B cell (primary cell): ENCODE data around the gene SLC45A2.

Experiments
- EZH2 ChIP-seq: IDR thresholded peaks from 2 replicates; pipeline ENCODE4 v1.6.1; 2012; ENCODE audit warnings: borderline replicate concordance, low read depth, mild to moderate bottlenecking, moderate library complexity, low read length; ENCODE audit not compliant: insufficient read depth, poor library complexity, severe bottlenecking
- TF ChIP-seq, protein P1 (sequence below): fragments of 200-600 bp; IDR thresholded peaks from one replicate; pipeline ENCODE4 v1.8.0; 2022; ENCODE audit warnings: antibody characterized with exemption, mild to moderate bottlenecking

DNA sequence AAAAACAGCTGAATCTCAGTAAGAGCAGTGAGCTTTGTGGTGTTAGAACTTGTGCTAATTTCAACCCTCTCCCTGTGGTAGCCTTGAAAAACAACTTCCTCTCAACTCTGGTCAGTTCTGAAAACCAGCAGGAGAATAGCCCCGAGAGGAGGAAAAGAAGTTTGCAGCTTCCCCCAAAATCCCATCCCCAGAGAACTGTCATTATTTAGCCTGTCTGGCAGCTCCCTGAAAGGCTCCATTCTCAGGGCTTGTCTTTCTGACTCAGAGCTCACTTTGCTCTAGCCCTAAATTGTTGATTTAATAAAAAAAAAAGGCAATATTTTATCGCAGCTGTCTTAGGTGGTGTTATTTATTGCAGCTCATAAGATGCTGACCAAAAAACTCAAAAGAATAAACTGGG lies 11.4 kb upstream of the SLC45A2 start:
- TF ChIP-seq, protein P1, sequence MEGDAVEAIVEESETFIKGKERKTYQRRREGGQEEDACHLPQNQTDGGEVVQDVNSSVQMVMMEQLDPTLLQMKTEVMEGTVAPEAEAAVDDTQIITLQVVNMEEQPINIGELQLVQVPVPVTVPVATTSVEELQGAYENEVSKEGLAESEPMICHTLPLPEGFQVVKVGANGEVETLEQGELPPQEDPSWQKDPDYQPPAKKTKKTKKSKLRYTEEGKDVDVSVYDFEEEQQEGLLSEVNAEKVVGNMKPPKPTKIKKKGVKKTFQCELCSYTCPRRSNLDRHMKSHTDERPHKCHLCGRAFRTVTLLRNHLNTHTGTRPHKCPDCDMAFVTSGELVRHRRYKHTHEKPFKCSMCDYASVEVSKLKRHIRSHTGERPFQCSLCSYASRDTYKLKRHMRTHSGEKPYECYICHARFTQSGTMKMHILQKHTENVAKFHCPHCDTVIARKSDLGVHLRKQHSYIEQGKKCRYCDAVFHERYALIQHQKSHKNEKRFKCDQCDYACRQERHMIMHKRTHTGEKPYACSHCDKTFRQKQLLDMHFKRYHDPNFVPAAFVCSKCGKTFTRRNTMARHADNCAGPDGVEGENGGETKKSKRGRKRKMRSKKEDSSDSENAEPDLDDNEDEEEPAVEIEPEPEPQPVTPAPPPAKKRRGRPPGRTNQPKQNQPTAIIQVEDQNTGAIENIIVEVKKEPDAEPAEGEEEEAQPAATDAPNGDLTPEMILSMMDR, result no peak
- TF ChIP-seq EZH2, result no peak
